GM18861 (cell line): Measurements from ENCODE around the gene ARHGEF26.

Experiments used
- ATAC-seq: cut with Tn5 transposase; IDR thresholded peaks from one replicate; pipeline ENCODE4 v1.9.1; 2021; ENCODE audit not compliant: unreplicated experiment

Gene ARHGEF26

DNA sequence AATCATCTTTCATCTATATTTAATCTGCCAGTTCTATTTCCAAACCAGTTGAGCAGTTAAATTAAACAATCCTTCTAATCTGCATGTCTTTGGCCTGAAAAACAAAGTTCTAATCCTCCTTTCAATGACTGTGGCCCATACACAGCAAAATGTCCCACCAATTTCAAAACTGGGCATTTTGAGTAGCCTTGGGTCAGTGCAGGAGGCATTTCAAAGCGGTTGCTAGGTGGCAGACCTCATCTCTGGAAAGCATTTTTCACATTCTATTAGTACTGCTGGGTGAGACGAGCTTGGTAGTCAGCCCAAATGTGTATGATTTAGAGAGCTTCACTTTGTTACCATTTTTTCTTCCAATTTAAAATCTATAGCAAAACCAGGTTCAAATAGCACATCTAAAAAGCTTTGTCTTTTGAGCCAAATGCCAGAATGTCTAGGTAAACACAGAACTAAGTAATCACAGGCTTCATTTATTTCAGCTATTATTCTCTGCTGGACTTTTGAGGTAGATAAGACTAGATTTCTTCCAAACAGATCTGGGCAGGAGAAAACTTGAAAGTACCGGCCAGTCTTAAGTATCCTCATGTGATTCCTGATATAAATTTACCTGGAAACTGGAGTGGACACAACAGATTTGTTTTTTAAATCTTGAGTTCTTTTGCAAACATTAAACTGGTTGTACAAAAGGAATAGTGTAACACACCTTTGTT is 8.9 kb upstream of the ARHGEF26 start:
- ATAC-seq = no peak

DNA sequence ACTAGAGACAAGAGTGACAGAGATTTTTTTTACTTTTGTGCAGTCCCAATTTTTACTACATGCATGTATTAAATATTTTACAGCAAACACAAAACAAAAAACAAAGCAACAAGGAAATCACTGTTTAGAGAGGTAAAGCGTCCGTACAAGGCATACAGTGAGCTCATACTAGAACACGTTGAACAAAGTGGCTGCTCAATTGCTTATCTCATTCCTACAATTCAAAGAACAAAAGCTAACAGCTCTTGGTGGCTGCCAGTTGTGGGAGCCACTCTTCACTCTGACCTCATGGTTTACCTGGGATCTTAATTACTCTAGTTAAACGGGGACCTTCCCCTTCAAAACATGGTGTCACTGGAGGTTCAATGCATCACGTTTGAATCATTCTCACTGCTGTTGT is 7.6 kb upstream of the ARHGEF26 start:
- no peak for ATAC-seq

DNA sequence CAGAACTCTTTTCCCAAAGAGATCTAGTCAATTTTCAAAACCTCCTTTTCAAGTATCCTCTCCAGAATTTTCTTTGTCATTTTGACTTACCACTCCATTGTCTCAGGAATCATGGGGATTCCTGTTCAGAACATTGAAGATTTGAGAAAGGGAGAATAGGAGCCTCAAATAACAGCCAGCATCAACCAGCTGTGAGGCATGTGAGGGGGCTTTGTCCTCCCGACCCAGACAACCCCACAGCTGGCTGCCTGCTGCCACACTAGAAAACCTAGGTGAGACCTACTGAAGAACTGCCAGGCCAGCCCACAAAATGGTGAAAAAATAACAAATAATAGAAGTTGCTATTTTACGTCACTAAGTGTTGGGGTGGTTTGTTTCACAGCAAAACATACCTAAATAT is 5.9 kb upstream of the ARHGEF26 start:
- ATAC-seq = no peak

DNA sequence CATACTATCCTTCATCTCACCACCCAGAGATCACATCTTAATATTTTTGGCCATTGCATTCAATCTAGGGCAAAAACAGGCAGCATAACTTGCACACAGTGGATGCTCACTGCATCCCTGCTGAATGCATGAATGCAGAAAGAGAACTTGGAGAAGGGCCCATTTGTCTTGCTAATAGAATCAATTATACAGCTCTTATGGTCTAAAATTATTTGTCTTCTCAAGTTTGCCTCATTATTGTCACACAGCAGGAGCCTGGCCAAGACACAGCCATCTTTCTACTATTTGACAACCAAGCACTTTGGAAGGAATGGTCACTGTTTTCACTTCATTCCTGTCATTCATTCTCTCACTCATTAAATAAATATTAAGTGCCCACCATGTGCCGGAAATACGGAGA is 1.2 kb upstream of the ARHGEF26 start:
- ATAC-seq = no peak

DNA sequence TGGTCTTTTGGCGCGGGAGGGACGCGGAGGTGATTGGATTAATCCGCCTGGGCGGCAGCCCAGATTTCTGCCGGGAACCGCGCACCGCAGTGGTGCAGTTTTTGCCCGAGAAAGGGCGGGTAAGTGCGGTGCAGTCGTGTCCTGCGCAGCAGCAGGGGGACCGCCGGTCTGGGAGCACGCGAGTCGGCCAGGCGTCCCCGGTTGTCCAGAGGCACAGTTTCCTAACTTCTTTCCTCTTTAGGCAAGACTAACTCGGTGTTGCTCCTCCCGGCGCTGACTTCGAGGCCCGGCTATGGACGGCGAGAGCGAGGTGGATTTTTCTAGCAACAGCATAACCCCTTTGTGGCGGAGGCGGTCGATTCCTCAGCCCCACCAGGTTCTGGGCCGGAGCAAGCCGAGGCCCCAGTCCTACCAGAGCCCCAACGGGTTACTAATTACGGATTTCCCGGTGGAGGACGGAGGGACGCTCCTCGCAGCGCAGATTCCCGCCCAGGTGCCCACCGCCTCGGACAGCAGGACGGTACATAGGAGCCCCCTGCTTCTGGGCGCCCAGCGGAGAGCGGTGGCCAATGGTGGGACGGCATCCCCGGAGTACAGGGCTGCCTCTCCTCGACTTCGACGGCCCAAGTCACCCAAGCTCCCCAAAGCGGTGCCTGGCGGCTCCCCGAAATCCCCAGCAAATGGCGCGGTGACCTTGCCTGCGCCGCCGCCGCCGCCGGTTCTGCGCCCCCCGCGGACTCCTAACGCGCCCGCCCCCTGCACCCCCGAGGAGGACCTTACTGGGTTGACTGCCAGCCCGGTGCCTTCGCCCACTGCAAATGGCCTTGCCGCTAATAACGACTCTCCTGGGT is 736 bp downstream of the ARHGEF26 start:
- no peak for ATAC-seq

DNA sequence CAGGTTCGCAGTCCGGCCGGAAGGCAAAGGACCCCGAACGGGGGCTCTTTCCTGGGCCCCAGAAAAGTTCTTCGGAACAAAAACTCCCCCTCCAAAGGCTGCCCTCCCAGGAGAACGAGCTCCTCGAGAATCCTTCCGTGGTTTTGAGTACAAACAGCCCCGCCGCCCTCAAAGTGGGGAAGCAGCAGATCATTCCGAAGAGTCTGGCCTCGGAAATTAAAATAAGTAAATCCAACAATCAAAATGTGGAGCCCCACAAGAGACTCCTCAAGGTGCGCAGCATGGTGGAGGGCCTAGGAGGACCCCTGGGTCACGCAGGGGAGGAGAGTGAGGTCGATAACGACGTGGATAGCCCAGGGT is 1.3 kb downstream of the ARHGEF26 start:
- no peak for ATAC-seq

DNA sequence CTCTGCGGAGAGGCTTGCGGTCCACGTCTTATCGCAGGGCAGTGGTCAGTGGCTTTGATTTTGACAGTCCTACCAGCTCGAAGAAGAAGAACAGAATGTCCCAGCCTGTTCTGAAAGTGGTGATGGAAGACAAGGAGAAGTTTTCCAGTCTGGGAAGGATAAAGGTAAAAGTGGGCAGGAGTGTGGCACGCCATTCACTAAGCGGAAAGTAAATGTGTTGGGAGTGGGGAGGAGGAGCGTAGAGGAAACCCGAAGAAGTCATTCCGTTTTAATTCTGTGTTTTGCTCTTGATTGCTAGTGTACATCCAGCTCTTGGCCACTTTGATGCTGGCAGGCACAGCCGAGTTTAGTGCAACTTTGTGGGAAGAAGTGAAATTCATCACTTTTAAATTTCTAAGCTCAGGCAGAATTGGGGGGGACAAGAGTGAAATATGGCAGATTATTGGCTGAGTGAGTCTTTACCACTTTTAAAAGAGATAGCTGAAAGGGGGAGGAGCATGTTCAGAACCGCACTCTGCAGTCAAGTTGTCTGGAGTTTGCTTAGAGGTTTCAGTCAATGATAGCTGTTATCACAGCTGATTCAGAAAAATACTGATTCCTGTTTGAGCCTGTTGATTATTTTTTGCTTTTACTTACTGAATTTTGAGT is 1.8 kb downstream of the ARHGEF26 start:
- ATAC-seq = no peak

DNA sequence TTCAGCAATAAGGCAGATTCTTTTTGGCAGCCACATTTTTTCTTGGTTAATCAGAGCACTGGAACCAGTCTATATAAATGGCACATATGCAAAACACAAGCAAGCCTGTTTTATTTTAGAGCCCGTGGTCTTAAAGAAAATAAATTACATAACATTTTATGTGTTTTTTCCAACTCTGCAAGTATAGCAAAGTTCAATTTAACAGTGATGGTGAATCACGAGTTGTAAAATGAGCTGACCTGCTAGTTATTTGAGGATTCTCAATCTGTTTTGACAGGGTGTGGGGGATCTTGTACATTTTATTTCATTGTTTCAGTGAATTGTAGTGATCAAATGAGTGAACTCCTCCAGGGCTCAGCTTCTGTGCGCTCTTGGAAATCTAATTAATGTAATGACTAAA is 2.7 kb downstream of the ARHGEF26 start:
- no peak for ATAC-seq

DNA sequence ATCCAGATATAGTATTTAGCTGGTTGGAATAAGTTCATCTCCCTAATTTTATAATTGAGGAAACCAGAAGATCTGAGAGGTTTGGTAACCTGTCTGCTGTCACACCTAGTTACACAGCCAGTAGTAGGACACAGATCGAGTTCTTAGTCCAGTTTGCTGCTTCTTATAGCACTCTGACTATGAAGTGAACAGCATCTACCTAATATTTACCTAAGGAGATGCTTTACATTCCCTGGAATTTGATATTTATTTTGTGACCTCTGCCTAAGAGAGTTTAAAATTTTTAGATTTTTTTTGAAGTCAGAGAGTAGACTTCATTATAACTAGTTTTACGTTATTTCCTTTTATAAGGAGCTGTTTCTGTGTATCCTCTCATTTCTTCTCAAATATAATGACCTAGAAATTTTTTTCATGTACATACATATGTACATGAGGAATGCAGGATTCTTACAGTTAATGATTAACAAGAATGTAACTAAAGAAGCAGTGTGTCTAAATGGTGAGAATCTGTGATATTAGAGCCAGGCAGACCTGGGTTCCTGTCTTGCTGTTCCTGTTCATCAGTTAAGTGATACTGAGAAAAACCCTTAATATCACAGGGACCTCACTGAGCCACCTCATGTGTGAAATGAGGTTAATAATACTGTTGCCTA is 4.3 kb downstream of the ARHGEF26 start:
- no peak for ATAC-seq

DNA sequence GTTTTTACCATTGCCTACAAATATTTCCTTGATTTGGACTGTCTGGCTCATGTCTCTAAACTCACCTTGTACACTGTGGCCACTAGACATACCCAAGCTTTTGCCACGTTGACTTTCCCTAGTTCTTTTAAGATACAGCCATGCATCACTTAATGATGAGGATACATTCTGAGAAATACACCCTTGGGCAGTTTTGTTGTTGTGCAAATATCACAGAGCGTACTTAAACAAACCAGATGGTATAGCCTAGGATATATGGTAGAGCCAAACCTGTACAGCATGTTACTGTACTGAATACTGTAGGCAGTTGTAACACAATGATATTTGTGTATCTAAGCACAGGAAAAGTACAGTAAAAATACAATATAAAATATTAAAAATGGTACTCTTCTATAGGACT is 5.5 kb downstream of the ARHGEF26 start:
- no peak for ATAC-seq

DNA sequence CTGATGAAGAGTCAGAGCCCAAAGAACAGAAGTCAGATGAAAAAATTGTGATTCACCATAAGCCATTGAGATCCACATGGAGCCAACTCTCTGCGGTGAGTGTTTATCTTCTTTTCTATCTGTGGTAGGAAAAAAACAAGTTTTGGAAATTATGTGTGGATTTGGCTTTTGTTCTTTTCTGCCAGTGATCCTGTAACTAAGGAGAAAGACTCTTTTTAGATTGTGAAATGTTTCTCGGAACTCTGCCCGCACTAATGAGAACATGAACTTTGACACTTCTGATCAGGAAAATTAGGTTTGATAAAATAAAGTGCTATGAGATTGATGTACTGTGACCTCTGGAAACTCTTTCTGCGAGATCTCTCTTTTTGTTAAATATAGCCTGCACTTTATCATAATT is 8.4 kb downstream of the ARHGEF26 start:
- no peak for ATAC-seq

DNA sequence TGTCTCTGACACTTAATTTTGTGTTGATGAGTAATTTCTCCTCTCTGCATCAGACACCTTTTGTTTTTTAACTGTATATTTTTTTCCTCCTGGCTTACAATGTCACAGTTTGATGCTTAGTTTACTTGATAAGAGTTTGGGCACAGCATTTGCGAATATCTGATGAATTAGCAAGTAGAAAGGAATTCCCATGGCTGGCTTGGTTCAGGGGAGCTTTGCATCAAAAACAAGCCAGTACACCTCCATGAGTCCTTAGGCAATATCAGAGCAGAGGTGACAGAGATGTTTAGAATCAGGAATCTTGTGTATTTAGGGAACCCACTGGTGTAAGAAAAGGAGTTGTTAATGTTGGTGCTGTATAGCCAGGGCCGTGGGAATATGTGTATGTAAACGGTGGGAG is 9.3 kb downstream of the ARHGEF26 start:
- ATAC-seq = no peak

DNA sequence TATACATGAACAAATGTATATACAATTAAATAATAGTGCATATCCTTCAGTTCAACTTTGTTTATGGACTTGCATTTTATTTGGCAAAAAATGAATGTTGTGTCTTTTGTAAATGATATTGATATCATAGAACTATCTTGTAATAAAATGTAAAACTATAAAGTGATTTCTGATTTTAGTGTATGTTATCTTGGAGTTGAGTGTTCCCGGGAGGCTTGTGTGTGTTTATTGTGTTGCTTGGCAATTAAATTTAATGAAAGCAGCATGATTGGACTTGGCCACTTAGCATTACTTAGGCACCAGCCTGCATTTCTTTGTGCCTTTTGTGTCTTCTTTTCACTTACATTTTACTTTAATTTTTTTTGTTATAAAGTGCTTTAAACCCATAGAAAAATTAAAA is 10.6 kb downstream of the ARHGEF26 start:
- no peak for ATAC-seq

DNA sequence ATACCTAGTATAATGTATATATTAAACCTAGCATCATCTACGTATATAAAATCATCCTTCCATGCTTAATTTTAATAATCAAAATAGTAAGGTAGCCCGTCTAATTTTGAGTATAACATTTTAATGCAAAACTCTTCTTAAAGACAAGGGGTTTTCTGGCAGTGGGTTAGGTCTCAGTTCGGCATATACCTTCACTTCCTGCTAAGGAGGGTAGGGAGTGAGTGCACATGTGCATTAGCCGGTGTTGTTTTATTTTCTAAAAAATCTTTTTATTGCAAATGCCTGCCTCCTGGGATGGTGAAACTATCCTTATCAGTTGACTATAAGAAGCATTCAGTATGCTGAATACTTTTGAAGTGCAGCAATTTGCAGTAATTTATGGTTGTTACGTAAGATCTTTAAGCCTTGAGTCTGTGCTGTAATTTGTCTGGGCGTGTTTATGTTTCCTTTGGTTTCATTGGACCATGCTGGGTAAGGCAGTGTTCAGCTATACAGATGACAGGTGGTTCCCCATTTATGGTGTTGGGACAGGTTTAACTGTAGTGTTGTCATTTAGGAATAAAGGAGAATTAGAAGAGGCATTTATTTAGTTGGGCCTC is 11.7 kb downstream of the ARHGEF26 start:
- no peak for ATAC-seq

DNA sequence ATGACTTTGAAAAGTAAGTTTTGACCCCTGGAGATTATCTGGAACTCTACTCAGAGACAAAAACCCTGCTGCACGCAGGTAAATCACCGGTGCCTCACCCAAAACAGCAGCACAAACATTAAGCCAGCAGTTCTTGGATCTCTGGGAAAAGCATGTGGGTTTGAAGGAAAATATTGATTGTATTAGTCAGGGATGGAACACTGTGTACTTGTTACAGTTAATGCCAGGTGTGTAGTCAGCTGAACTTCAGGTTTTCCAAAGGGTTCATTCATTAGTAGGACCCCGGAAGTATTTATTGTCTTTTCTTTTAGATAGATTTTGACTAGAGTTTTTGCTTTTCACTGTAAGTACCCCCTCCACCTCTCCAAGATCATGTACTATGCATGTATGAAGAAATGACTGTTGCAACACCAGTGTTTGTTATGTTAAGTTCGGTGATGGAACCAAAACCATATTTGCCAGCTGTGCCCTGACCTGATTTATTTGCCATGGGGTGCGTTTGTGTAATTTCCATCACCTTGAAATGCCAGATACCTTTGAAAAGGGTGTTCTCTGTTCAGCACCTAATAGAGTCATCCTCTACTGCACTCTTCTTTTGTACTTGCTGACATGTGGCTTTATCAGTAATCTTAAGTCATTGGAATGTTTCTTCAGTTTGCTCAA is 14.5 kb downstream of the ARHGEF26 start:
- ATAC-seq = no peak

DNA sequence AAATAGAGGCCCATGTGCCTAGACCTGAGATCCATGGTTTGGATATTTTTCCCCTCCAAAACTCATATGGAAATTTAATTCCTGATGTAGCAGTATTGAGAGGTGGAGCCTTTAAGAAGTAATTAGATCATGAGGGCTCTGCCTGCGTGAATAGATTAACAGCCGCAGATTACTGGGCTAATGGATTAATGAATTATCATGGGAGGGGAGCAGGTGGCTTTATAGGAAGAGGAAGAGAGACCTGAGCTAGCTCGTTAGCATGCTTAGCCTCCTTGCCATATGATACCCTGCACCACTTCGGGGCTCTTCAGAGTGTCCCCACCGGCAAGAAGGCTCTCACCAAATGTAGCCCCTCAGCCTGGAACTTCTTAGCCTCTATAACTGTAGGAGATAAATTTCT is 15.8 kb downstream of the ARHGEF26 start:
- no peak for ATAC-seq

DNA sequence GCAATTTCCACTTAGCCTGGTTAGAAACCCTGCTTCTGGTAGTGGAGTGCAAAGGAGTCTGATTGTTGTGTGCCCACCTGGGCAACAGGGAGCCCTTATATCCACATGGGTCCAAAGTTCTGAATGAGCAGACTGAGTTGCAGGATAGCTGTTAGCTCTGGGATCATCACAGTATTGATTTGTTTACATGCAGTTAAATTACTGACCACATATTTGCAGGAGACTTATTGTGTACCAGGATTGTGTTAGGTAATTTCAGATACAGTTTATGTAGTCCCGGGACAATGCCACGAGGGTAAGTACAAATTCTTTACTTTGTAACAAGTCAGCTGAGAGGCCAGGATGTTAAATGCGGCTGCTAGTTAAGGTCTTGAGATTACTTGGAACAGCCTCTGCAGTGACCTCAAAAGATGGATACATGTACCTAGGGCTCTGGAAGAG is 18.8 kb downstream of the ARHGEF26 start:
- no peak for ATAC-seq

DNA sequence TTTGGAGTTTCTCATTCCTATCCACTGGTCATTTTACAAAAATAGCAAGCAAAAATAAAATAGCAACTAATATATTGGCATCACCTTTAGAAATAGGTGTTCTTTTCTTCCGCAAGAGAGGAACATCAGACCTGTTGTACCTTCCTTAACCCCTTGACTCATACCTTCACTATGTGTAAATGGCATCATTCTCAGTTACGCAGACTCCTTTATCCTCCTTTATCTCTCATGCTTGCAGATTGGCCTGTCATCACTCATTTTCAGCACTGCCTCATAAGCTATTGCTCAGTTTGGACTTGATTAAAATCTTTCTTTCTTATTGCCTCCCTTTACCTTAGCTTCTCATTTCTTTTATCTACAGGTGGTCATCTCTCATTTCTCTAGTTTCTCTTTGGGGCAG is 21.4 kb downstream of the ARHGEF26 start:
- no peak for ATAC-seq

DNA sequence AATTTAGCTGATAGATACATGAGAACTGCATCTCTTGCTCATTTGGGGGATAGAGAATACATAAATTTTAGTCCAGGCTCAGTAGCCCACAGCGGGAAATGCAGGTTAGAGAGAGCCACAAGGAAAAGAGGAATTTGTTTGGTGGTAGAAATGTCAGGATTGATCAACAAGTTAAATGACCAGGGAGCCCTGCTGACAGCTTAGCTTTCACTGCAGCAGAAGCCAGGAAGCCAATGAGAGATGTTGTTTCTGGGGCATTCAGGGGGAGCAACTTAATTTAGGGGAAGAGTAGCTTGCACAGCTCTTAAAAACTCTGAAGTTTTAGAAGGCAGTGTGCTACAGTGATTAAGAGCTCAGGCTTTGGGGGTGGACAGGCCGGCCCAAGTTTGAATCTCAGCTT is 22.7 kb downstream of the ARHGEF26 start:
- no peak for ATAC-seq

DNA sequence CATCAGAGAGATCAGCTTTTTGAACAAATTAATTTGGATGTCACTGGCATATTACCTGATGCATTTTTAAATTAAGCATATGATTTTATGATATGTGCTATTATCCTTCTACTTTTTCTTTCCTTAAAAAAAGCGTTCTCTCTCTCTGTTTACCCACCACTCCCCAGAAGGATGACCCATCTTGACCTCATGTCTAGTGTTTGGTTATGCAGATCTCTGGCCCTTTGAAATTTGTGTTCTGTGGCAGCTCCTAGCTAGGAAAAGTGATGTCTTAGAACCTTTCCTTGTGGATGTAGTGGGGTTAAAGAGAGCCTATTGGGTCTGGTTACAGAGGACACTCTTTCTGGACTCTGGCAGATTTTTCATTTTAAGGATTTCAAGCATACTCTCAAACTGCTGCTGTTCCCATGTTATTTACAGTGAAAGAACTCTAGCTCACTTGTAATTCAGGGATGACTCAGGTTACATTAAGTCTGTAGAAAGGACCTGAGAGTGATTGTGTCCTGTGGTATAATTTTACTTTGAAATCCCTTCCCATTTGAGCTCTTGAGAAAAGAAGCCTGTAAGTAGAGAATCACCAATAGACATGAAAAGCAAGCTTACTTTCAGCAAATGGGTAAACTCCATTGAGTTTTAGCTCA is 23.8 kb downstream of the ARHGEF26 start:
- ATAC-seq = no peak
